Thyroid gland (tissue), 4 donors: ENCODE results near the gene CARMIL1.

ENCODE experiments used
- CTCF ChIP-seq, 6 experiments: fragments of 200-600 bp in 3 of 6; fragments of 450-650 bp in 3 of 6; sonication (generic) in 3 of 6; IDR thresholded peaks; one replicate each; pipeline ENCODE4 v1.5.1; 2016 to 2019; ENCODE audit warnings: antibody characterized with exemption in 6 of 6, mild to moderate bottlenecking in 2 of 6, inconsistent platforms in 1 of 6, moderate library complexity in 1 of 6
- POLR2A ChIP-seq, 2 donors: fragments of 450-650 bp; IDR thresholded peaks; one replicate each; pipeline ENCODE4 v1.6.1; 2017; ENCODE audit warnings: antibody characterized with exemption in 2 of 2, mild to moderate bottlenecking in 2 of 2, moderate library complexity in 1 of 2

GRCh38 chr6:25536781-25537180, 257.6 kb downstream of the CARMIL1 start:
- TF ChIP-seq CTCF (IDR thresholded peaks at IDR 0.05) = no peak
- no peak for TF ChIP-seq POLR2A (IDR thresholded peaks at IDR 0.05)
